Endothelial cell (in vitro differentiated cells): Measurements from ENCODE around the gene ITM2B. TPM values are rescaled to one million over a fixed set of nuclear protein-coding genes. Genes with fewer than 3 reads are reported as not detected.

Experiments used
- DNase-seq: peaks from one replicate; pipeline ENCODE4 v3.0.0; 2021; ENCODE audit warnings: low spot score
- H3K27ac Mint-ChIP-seq: one replicate; pipeline ENCODE4 v1.8.0; 2021; ENCODE audit warnings: mixed read lengths, inconsistent platforms; ENCODE audit not compliant: unreplicated experiment
- H3K27me3 Mint-ChIP-seq: one replicate; pipeline ENCODE4 v1.8.0; 2021; ENCODE audit warnings: mild to moderate bottlenecking, moderate library complexity, mixed read lengths, inconsistent platforms; ENCODE audit not compliant: unreplicated experiment
- H3K36me3 Mint-ChIP-seq: one replicate; pipeline ENCODE4 v1.8.0; 2021; ENCODE audit warnings: mild to moderate bottlenecking, low read depth, mixed read lengths, inconsistent platforms; ENCODE audit not compliant: unreplicated experiment
- H3K4me1 Mint-ChIP-seq: one replicate; pipeline ENCODE4 v1.8.0; 2021; ENCODE audit warnings: mild to moderate bottlenecking, mixed read lengths, inconsistent platforms; ENCODE audit not compliant: unreplicated experiment
- H3K4me3 Mint-ChIP-seq: one replicate; pipeline ENCODE4 v1.8.0; 2021; ENCODE audit warnings: mild to moderate bottlenecking, mixed read lengths, inconsistent platforms; ENCODE audit not compliant: unreplicated experiment
- H3K9me3 Mint-ChIP-seq: one replicate; pipeline ENCODE4 v1.8.0; 2021; ENCODE audit warnings: mixed read lengths, inconsistent platforms; ENCODE audit not compliant: unreplicated experiment
- total RNA-seq: library from RNA; stranded (reverse); fragmentation: NEBNext Ultra II Directional; extraction: Animal tissue kit (Norgen Biotek cat#: 25700); gene quantifications from one replicate; pipeline ENCODE4 v1.2.1, GENCODE V29; 2021; ENCODE audit not compliant: unreplicated experiment
- TF ChIP-seq, protein P1 (sequence below): fragments of 200-600 bp; sonication (generic); IDR thresholded peaks from one replicate; pipeline ENCODE4 v1.5.0; 2021; ENCODE audit warnings: antibody characterized with exemption; ENCODE audit not compliant: unreplicated experiment

ITM2B gene
- total RNA-seq, 1 donor from 2014 or later = 448 TPM

DNA sequence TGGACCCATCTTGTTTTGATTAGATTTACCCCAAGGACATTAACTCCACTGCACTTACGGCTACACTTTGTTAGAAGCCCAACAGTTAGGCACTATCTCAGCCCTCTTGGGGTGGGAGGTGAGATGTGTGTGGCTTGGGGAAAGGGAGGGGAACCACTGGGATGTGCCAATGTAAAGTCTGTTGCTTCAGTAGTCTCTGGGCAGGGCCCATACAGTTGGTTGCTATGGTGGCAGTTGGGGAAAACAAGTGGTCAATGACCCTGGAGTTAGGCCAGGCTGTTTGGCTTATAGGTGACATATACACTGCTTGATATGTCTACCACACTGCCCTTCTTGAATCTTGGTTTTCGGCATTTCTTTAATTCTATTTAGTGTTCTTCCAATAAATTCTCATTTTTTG is 61.6 kb downstream of the ITM2B start:
- DNase-seq = no peak
- Mint-ChIP-seq H3K9me3 (no peaks in the 10 kb centered on the region), H3K4me3 (no peak overlapping the region), H3K36me3 (no peaks in the 10 kb centered on the region), H3K4me1 (peaks cover 6% of the 10 kb centered on the region), H3K27ac (no peak overlapping the region), H3K27me3 (no peaks in the 10 kb centered on the region)
- TF ChIP-seq, protein P1, sequence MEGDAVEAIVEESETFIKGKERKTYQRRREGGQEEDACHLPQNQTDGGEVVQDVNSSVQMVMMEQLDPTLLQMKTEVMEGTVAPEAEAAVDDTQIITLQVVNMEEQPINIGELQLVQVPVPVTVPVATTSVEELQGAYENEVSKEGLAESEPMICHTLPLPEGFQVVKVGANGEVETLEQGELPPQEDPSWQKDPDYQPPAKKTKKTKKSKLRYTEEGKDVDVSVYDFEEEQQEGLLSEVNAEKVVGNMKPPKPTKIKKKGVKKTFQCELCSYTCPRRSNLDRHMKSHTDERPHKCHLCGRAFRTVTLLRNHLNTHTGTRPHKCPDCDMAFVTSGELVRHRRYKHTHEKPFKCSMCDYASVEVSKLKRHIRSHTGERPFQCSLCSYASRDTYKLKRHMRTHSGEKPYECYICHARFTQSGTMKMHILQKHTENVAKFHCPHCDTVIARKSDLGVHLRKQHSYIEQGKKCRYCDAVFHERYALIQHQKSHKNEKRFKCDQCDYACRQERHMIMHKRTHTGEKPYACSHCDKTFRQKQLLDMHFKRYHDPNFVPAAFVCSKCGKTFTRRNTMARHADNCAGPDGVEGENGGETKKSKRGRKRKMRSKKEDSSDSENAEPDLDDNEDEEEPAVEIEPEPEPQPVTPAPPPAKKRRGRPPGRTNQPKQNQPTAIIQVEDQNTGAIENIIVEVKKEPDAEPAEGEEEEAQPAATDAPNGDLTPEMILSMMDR = no peak

DNA sequence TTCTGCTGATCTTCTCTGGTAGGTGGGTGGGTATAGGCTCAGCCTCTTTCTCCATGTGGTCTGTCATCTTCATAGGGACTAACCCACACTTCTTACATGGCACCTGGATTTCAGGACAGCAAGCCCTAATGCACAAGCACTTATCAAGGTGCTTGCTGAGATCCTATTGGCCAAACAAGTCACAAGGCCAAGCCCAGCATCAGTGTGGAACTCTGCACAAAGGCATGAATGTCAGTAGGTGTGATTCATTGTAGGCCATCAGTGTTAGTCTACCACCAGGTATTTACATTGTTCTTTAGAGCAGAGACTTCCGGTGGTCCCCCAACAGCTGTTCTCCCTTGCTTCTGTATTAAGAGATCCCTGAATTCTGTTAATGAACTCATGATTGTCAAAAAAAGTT is 62.3 kb downstream of the ITM2B start:
- Mint-ChIP-seq H3K27ac (no peak overlapping the region), H3K9me3 (no peaks in the 10 kb centered on the region), H3K36me3 (no peaks in the 10 kb centered on the region), H3K27me3 (no peaks in the 10 kb centered on the region), H3K4me3 (no peak overlapping the region), H3K4me1 (peaks cover 6% of the 10 kb centered on the region)
- DNase-seq = no peak
- TF ChIP-seq, protein P1 = no peak

DNA sequence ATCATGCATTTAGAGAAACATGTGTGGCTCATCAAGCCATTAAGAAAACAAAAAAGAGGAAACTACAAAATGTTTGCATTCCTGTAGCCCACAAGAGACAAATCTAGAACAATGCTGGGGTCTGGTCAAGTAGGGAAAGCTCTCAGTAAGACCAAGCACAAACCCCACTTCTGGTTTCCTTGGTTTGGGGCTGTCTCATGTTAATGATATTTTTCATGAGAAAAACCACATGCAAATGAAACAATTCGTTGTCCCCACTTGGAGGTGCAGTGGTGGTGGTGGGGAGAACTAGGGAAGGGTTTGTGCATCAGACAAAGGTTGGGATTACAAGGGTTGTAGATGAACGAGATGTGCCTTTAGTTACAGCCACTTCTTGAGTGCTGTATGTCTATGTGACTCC is 63.5 kb downstream of the ITM2B start:
- TF ChIP-seq, protein P1 = no peak
- H3K9me3 Mint-ChIP-seq = no peaks in the 10 kb centered on the region

DNA sequence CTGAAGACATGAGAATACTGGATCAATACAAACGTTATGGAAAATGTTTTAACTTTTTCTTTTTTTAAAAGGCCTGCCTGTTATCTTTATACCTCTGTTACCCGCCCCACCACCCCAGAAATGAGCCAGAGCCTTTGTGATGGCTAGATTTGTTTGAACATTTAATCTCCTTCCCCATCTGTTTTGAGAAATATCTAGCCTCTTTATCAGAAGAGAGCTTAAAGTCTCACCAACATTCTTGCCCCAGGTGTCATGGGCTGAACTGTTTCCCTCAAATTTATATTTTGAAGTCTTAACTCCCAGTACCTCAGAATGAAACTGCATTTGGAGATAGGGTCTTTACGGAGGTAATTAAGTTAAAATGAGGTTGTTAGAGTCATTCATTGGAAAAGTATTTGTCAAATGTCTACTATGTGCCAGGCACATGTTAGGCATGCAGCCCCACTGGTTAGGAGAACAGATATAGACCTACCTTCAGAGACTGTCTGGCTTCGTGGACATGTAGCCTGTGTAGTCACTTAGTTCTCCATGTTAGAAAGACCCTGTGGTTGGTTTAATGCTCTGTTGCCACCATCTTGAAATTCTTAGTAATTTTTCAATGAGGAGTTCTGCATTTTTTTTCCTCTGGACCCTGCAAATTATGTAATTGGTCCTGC is 64.3 kb downstream of the ITM2B start:
- Mint-ChIP-seq H3K36me3 (no peaks in the 10 kb centered on the region), H3K27ac (no peak overlapping the region), H3K4me1 (peaks cover 6% of the 10 kb centered on the region), H3K4me3 (no peak overlapping the region), H3K9me3 (no peaks in the 10 kb centered on the region), H3K27me3 (no peaks in the 10 kb centered on the region)
- DNase-seq = no peak
- TF ChIP-seq, protein P1 = no peak

More for the DNA sequence above, 63.5 kb downstream of the ITM2B start:
- DNase-seq = no peak
- Mint-ChIP-seq H3K36me3 (no peaks in the 10 kb centered on the region), H3K4me1 (peaks cover 6% of the 10 kb centered on the region), H3K4me3 (no peak overlapping the region), H3K27ac (no peak overlapping the region), H3K27me3 (no peaks in the 10 kb centered on the region)

DNA sequence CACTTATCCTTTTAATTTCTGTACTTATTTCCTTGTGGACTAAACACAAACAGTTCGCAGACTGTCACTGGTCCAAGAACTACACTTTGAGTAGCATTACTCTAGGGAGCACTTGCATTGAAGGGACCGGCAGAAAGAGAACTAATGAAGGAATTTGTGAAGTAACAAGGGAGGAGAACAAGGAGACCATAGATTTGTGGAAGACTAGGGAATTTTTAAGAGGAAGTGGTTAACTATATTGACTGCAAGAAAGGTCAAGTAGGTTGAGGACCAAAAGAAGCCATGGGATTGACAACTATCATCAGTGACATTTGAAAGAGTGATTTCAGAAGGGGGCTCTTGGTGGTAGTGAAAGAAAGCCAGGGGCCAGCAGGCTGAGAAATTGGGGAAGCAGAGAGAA is 66.6 kb downstream of the ITM2B start:
- TF ChIP-seq, protein P1 = no peak
- Mint-ChIP-seq H3K4me1 (peaks cover 17% of the 10 kb centered on the region), H3K27me3 (peaks cover 11% of the 10 kb centered on the region), H3K9me3 (no peaks in the 10 kb centered on the region), H3K4me3 (no peak overlapping the region), H3K36me3 (peaks cover 3% of the 10 kb centered on the region), H3K27ac (no peak overlapping the region)
- no peak for DNase-seq
